Bone marrow (tissue), 2 donors: ENCODE measurements around the gene TNNT1.
A peak's percentile ranks its signal among the peaks of the same experiment; 100 is the strongest.
"Not testable (repeated sequence)": the region's sequence is repeated elsewhere in the genome, so short reads cannot be mapped to it uniquely, and the experiment has no call there.

ENCODE experiments used
- DNase-seq, 2 donors: peaks; one replicate each; lab custom pipeline; 2025; lab: John Stamatoyannopoulos, UW

TNNT1 gene

GRCh38 chr19:55169136-55169535 is 20.1 kb upstream of the TNNT1 start:
- no peak for DNase-seq

- peak; percentile 17 to 55 for DNase-seq
Measured at GRCh38 chr19:55166530-55167268, 17.7 kb upstream of the TNNT1 start, which contains the start of gene DNAAF3. Gene DNAAF3, minus strand, starts transcription at chr19:55166613. Its CDS starts 200 bp downstream, at chr19:55166413.

DNA sequence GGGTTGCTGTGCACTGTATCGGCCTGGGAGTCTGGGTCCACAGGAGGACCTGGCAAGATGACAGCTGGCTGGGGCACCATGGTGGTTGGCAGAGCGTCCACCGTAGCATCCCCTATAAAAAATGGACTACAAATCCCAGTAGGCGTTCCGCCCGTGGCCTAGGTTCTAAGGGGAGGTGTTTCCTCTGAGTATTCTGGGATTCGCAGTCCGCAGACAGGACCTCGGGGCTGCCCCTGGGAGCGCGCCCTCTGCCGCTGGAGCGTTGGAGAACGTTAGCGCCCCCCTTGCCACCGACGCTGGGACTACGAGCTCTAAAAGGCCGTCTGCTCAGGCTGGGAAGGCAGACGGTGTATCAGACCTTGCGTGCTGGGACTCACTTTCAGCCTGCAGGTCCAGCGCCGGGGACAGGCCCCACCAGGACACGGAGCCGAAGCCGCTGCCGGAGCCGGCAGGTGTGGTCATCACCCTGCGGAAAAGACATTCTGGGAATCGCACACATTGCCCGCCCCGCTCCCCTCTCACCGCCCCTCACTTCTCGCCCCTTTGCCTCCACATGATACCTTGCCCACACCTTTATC is 17.0 kb upstream of the TNNT1 start:
- peak; percentile 44 to 53 for DNase-seq

DNA sequence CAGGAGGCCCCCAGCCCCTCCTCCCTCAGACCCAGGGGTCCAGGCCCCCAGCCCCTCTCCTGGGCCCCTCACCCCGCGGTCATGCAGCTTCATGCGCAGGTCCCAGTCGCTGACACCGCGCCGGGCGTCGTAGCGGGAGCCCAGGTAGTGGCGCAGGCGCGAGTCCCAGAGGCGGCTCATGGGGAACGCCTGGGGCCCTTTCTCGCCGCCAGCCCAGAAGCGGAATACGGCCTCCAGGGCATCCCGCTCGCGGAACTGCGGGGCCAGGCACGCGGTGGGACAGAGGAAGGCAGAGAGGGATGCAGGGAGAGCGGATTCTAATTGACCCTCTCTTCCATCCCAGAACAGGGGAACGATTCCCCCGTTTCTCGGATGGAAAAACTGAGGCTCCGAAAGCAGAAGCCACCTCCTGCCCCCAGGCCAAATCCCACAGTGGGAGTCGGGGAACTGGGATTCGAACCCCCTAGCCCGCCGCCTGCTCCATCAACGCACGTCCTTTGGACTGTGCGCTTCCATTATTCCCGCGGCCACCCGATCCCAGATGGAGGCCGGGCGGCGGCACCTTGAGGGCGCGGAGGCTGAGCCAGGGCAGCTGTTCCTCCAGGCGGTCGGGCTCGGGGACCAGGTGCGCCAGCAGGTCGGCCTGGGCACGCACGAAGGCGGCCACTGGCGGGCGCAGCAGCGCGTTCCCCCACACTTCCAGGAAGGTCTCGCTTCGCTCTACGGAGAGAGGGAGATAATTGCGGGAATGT is 12.7 kb upstream of the TNNT1 start:
- DNase-seq: no peak

DNA sequence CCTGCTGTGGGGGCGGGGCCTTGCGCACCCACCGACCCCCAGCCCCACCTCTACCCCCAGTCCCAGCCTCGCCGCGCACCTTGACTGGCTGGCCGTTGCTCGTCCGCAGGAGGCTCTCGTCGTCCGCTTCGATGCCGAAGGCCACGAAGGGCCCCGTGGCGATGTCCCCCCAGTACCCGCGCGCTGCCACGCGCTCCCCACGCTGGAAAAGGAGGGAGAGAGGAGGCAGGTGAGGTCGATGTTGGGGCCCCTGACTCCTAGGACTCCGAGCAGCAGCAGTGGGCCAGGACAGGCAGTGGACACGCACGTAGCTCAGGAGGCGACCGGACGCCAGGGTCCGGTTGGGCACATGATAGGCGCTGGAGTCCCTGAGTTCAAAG is 12.0 kb upstream of the TNNT1 start:
- no peak for DNase-seq

GRCh38 chr19:55160128-55160985 is 11.4 kb upstream of the TNNT1 start:
- DNase-seq: peak; percentile 71 to 86

- no peak for DNase-seq
Measured at GRCh38 chr19:55158848-55159749, 10.1 kb upstream of the TNNT1 start.

- no peak for DNase-seq
Measured at GRCh38 chr19:55158423-55158822, 9.4 kb upstream of the TNNT1 start.

- no peak for DNase-seq
Measured at GRCh38 chr19:55157064-55157908, 8.3 kb upstream of the TNNT1 start, which contains the start of gene TNNI3. Gene TNNI3, minus strand, starts transcription at chr19:55157732. Its CDS starts 143 bp downstream, at chr19:55157589.

DNA sequence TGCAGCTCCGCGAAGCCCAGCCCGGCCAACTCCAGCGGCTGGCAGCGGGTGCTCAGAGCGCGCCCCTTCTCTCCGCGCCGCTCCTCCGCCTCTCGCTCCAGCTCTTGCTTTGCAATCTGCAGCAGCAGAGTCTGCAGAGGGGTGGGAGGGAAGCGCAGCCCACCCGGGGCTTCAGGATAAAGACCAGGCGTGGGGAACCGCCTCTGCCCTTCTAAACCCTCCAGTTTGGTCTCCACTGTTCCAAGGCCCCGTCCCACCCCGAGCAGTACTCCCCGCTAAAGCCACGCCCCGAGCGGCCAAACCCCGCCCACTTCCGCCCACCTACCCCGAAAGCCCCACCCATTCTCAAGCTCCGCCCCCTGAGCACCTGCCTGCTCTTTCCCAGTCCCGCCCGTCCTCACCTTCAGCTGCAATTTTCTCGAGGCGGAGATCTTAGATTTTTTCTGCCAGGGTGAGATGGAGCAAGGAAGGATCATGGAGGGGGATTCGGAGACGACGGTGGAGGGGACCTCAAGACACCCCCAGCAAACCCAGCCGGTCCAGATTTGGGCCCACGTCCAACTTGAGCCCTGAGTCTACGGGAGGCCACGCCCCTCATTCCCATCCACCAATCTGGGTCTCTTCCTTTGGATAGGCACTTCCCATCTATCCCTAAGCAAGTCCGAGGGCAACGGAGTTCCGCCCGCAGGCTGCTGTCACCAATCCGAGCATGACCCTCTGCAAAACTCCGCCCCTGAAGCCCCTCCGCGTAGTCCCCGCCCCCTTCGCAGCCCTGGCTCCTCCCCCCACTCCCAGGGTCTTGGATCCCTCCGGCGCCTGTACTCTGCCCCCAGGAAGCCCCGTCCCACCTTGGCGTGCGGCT is 7.4 kb upstream of the TNNT1 start:
- DNase-seq: no peak

GRCh38 chr19:55155784-55156183 is 6.8 kb upstream of the TNNT1 start:
- not testable (repeated sequence) for DNase-seq

DNA sequence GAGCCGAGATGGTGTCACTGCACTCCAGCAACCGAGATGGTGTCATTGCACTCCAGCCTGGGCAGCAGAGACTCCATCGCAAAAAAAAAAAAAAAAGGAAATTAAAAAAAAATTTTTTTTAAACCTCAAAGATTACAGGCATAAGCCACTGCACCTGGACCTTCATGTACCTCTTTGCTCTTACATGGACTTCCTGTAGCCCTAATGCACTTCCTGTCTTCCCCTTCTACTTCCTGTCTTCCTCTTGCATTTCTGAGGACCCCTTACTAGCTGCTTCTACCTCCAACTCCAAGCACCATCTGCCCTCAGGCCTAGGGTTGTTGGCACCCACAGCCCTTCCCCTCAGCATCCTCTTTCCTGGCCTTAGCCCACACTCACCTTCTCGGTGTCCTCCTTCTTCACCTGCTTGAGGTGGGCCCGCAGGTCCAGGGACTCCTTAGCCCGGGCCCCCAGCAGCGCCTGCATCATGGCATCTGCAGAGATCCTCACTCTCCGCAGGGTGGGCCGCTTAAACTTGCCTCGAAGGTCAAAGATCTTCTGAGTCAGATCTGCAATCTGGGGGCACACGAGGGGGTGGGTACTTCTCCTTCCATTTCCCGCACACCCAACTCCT is 4.8 kb upstream of the TNNT1 start:
- no peak for DNase-seq

GRCh38 chr19:55152017-55152416 is 3.0 kb upstream of the TNNT1 start:
- no peak for DNase-seq

DNA sequence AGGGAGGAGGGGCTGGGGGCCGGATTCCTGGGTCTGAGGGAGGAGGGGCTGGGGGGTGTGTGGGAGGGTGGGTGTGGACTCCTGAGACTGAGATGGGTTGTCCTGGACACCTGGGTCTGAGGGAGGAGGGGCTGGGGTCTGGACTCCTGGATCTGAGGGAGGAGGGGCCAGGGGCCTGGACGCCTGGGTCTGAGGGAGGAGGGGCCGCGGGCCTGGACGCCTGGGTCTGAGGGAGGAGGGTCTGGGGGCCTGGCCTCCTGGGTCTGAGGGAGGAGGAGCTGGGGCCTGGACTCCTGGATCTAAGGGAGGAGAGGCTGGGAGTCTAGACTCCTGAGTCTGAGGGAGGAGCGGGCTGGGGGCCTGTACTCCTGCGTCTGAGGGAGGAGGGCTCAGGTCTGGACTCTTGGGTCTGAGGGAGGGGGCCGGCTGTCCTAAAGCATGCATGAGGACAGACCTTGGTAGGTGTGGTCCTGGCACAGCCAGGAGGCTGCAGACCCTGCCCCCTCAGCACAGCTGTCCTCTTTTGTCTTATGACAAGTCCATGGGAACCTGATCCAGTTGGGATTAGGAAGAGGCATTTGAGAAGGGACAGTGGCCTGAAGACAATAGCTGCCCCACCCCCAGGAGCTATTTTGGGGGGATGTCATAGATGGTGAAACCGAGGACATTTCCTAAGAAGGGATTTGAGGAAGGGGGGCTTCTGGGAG is 1.3 kb downstream of the TNNT1 start:
- no peak for DNase-seq

- no peak for DNase-seq
Measured at GRCh38 chr19:55146705-55147273, 2.2 kb downstream of the TNNT1 start.

DNA sequence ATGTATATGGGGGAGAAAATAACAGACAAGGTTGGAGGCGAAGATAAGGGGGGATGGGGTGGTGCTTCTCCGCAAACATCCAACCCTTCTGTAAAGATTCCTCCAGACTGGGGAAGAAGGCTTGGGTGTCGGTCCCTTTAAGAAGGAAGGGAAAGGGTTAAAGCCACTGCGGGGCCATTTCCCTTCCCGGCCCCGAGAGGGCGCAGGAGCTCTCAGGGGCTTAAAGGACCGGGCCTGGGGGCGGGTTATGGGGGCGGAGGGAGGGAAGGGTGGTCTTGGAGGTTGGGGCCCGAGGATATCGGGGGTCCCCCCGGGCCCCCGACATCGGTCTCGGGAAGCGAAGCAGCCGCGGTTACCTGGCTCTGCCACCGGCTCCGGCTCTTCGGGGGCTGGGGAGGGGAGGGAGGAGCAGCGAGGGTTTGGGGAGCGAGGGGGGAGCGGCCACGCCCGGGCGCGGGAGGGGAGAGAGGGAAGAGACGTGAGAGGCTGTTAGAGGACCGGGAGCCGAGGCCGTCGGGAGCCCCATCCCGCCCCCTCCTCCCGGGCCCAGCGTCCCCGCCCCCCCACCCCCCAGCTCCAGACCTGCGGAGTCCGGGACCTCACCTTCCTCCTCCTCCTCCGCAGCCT is 2.8 kb downstream of the TNNT1 start:
- no peak for DNase-seq

DNA sequence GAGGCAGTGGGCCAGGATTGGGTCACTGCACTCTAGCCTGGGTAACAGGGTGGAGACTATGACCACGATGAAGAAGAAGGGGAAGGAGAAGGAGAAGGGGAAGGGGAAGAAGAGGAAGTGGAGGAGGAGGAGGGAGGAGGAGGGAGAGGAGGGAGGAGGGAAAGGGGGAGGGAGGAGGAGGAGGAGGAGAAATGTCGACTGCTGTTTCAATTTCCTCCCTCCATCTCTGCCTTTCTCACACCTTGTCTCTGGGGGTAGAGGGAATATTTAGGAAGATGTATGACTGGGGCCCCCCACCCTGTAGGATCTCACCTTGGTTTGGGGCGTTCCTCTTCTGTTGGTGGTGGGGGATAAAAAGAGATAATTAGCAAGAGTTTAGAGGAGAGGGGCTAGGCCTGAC is 3.8 kb downstream of the TNNT1 start:
- DNase-seq: no peak
